AG08396 (cell line): ENCODE data around the gene MSANTD3.
"Not testable (repeated sequence)": the region's sequence is repeated elsewhere in the genome, so short reads cannot be mapped to it uniquely, and the experiment has no call there.

Experiments used
- DNase-seq: peaks from one replicate; pipeline ENCODE4 v3.0.0; 2012; ENCODE audit warnings: low spot score, mixed read lengths

Gene MSANTD3

GRCh38 chr9:100428871-100429654, 2.1 kb downstream of the MSANTD3 start:
- peak; percentile 90 for DNase-seq

GRCh38 chr9:100430286-100430940, 3.5 kb downstream of the MSANTD3 start:
- no peak for DNase-seq

GRCh38 chr9:100431886-100432285, 4.9 kb downstream of the MSANTD3 start:
- DNase-seq, result no peak

- no peak for DNase-seq
Observed at GRCh38 chr9:100432736-100433135, 5.8 kb downstream of the MSANTD3 start.

- DNase-seq, result no peak
Observed at GRCh38 chr9:100436571-100436970, 9.6 kb downstream of the MSANTD3 start.

GRCh38 chr9:100437860-100438805, 11.2 kb downstream of the MSANTD3 start:
- peak; percentile 57 for DNase-seq

GRCh38 chr9:100440071-100440470, 13.1 kb downstream of the MSANTD3 start:
- peak; percentile 45 for DNase-seq

GRCh38 chr9:100440487-100440886, 13.5 kb downstream of the MSANTD3 start:
- DNase-seq, result not testable (repeated sequence)

GRCh38 chr9:100441911-100442361, 15.0 kb downstream of the MSANTD3 start:
- DNase-seq, result no peak

- DNase-seq, result no peak
Observed at GRCh38 chr9:100443781-100444768, 17.1 kb downstream of the MSANTD3 start.

- DNase-seq, result no peak
Observed at GRCh38 chr9:100445161-100445902, 18.4 kb downstream of the MSANTD3 start.

GRCh38 chr9:100445903-100446549, 19.1 kb downstream of the MSANTD3 start:
- DNase-seq, result no peak

GRCh38 chr9:100447041-100447440, 20.1 kb downstream of the MSANTD3 start:
- no peak for DNase-seq

GRCh38 chr9:100448266-100448665, 21.3 kb downstream of the MSANTD3 start:
- no peak for DNase-seq

GRCh38 chr9:100449420-100449819, 22.5 kb downstream of the MSANTD3 start:
- DNase-seq, result no peak

- no peak for DNase-seq
Observed at GRCh38 chr9:100452894-100453293, 26.0 kb downstream of the MSANTD3 start.

GRCh38 chr9:100455470-100455869, 28.5 kb downstream of the MSANTD3 start:
- DNase-seq, result peak; percentile 35

- no peak for DNase-seq
Observed at GRCh38 chr9:100457517-100457916, 30.6 kb downstream of the MSANTD3 start.

GRCh38 chr9:100459963-100460362, 33.0 kb downstream of the MSANTD3 start:
- DNase-seq, result no peak

GRCh38 chr9:100465274-100465673, 38.3 kb downstream of the MSANTD3 start:
- DNase-seq, result no peak
